NAMALWA (cell line): Measurements from ENCODE around the gene RXFP4.
"Not testable (repeated sequence)": the region's sequence is repeated elsewhere in the genome, so short reads cannot be mapped to it uniquely, and the experiment has no call there.

ENCODE experiments used
- DNase-seq: peaks from one replicate; pipeline ENCODE4 v3.0.0-alpha.2; 2015; ENCODE audit warnings: low spot score

RXFP4 gene

GRCh38 chr1:155978973-155979429 lies 37.6 kb downstream of the RXFP4 start:
- DNase-seq = peak; percentile 76

GRCh38 chr1:155979597-155980343 lies 38.3 kb downstream of the RXFP4 start:
- DNase-seq = peak; percentile 88

GRCh38 chr1:155981266-155982088 lies 40.0 kb downstream of the RXFP4 start:
- peak; percentile 92 for DNase-seq

DNA sequence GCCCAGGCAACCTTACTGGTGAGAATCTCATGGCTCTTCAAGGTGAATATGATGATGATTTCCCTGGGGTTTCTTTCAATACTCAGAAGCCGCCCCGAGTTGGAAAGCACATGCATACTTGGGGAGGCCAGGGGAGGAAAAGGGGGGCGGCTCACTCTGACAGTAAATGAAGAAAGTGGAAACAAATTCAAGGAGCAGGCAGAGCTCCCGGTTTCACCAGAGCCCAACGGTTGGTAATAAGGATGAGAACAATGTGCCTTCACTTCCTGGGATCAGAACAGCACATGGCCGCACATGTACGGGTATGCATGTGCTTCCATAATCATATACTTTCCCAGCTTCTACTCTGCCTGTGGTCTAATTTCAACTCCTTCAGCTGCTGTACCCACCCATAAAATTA lies 40.7 kb downstream of the RXFP4 start:
- no peak for DNase-seq

GRCh38 chr1:155983191-155984024 lies 42.0 kb downstream of the RXFP4 start:
- DNase-seq = peak; percentile 95

DNA sequence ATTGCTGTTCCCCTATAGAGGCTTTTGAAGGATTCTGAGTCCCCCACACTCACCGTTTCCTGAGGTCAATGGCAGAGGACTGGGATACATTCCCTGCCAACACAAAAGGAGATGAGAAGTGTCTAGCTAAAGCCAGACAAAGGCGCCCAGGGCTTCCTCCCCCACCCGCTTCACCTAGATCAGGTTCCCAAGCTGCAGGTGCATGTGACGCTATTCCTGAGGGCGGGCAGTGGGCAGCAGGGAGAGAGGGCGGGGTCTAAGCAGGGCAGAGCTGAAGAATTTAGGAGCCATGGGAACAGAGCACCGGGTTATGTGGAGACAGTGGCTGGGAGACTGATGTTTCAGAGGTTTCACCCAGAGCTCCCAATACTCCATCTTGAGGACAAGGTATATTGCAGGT lies 42.9 kb downstream of the RXFP4 start:
- no peak for DNase-seq

DNA sequence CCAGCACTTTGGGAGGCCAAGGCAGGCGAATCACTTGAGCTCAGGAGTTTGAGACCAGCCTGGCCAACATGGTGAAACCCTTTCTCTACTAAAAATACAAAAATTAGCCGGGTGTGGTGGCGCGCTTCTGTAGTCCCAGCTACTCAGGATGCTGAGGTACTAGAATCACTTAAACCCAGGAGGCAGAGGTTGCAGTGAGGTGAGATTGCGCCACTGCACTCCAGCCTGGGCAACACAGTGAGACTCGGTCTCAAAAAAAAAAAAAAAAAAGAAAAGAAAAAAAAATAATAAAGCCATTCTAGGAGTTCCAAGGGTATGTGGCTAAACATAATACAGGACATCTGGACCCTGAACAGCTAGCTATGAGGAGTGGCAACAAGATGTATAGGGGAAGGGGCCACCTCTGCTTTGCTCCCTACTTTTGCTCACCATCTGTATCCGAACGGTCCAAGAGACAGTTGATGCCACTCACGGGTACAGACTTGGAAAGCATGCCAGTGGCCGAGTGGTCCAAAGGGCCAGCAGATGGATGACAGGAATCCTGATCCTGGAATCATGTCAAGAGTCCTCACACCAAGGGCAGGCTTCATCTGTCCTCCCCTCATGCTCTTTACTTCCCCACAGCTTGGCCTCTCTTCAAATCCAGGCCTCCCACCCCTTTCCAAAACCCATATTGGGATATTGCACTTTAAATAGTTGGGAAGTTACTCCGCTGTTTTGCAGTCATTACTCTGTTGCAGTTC lies 43.6 kb downstream of the RXFP4 start:
- not testable (repeated sequence) for DNase-seq

GRCh38 chr1:155989242-155990004 lies 48.0 kb downstream of the RXFP4 start:
- DNase-seq = peak; percentile 94

DNA sequence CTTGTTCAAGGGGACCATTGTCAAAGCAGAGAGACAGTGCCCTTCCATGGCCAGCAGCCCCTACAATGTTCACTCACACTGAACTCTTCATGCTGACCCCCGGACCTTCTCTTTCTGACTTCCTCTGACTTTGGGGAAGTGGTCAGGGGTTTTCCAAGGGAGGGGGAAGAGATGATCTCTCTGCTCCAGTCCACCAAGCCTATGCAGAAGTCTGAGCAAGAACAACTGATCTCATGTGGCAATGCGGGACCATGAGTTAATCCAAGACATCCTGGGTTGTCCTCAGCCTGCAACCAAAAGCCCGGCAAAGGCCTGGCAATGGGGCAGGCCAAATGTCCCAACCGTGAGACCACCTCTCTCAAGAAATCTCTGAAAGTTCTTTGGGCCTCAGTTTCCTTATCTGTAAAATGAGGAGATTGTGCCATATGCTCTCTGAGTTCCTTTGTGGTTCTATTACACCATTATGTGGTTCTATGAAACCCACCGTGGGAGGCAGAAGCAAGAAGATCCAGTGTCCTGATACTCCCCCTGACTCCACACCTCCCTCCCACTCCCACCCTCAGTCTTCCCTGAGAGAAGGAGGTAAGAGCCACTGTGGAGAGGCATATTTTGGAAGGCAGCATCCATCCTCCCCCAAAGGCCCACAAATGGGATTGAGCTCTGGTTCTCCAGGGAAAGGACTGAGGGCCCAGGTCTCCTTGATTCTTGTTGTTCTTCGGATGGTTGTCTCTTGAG lies 48.7 kb downstream of the RXFP4 start:
- DNase-seq = no peak
